HCT116 (cell line): ENCODE results near the gene TNFSF8. TPM values are rescaled to one million over a fixed set of nuclear protein-coding genes. Genes with fewer than 3 reads are reported as not detected.

Experiments used
- ATAC-seq: fragments of 200-7000 bp; cut with Tn5 transposase; 2 replicates; pipeline ENCODE4 v1.9.1; 2020; ENCODE audit warnings: mild to moderate bottlenecking, moderate library complexity
- BruUV-seq: library from RNA; stranded (reverse); fragments of 400-500 nt; replicated peaks from 2 replicates; lab custom pipeline; 2021; lab: Mats Ljungman, UMichigan
- CTCF ChIA-PET: fragments of 300-600 bp; sonication (Branson Sonifier 250); formaldehyde crosslinking; loops from one replicate; lab custom pipeline; 2021; ENCODE audit warnings: antibody characterized with exemption; lab: Charles Lee
- POLR2A ChIA-PET: fragments of 300-600, 350-600 bp; sonication (Branson Sonifier 250); formaldehyde crosslinking; loops from one replicate; lab custom pipeline; 2021; ENCODE audit warnings: antibody characterized with exemption; lab: Charles Lee
- RAD21 ChIA-PET, 2 experiments: fragments of 300-600 bp; sonication (Branson Sonifier 250); formaldehyde crosslinking; loops; one replicate each; lab custom pipeline; 2023; ENCODE audit warnings: low total read pairs in 2 of 2; ENCODE audit not compliant: uncharacterized antibody in 2 of 2, unreplicated experiment in 2 of 2, low non-redundant PET in 1 of 2; lab: Charles Lee
- DNase-seq: peaks from one replicate; pipeline ENCODE4 v3.0.0-alpha.2; 2010; ENCODE audit warnings: low read depth, low spot score
- H2AFZ ChIP-seq: fragments of 200-600 bp; shearing (Covaris generic), sonication (generic); 2 replicates; pipeline ENCODE4 v1.6.1; 2017; ENCODE audit warnings: low read depth, mixed run types, mixed read lengths, antibody characterized with exemption, low read length; ENCODE audit not compliant: poor library complexity, severe bottlenecking
- H3K27ac ChIP-seq: 2 replicates; pipeline ENCODE4 v1.5.1; 2012; ENCODE audit warnings: low read depth, low read length
- H3K27me3 ChIP-seq: fragments of 200-600 bp; sonication (generic); 2 replicates; pipeline ENCODE4 v1.6.1; 2016; ENCODE audit warnings: mixed run types, low read length, mixed read lengths; ENCODE audit not compliant: insufficient read depth
- H3K36me3 ChIP-seq, 2 experiments: fragments of 200-500 bp in 1 of 2; fragments of 200-600 bp in 1 of 2; sonication (Bioruptor generic) in 1 of 2; sonication (generic) in 1 of 2; 2 replicates each; pipeline versions ENCODE4 v1.5.1 to v1.6.1; 2014 to 2016; ENCODE audit warnings: low read length in 2 of 2, inconsistent platforms in 1 of 2, mixed read lengths in 1 of 2, mixed run types in 1 of 2; ENCODE audit not compliant: insufficient read depth in 2 of 2, control insufficient read depth in 1 of 2
- H3K4me1 ChIP-seq, 2 experiments: fragments of 200-600 bp in 1 of 2; sonication (generic) in 1 of 2; 2 replicates each; pipeline versions ENCODE4 v1.5.1 to v1.6.1; 2012 to 2017; ENCODE audit warnings: low read length in 2 of 2, inconsistent platforms in 1 of 2, mild to moderate bottlenecking in 1 of 2, mixed read lengths in 1 of 2, mixed run types in 1 of 2, moderate library complexity in 1 of 2; ENCODE audit not compliant: insufficient read depth in 2 of 2, control insufficient read depth in 1 of 2
- H3K4me2 ChIP-seq: fragments of 200-600 bp; sonication (generic); 2 replicates; pipeline ENCODE4 v1.6.1; 2017; ENCODE audit warnings: mixed run types, low read length, mixed read lengths
- H3K4me3 ChIP-seq, 2 experiments: fragments of 200-600 bp in 1 of 2; sonication (generic) in 1 of 2; replicated peaks in 1 of 2; 2 replicates each; pipeline ENCODE4 v1.5.1; 2011 to 2016; ENCODE audit warnings: low read length in 2 of 2, control low read depth in 1 of 2, low read depth in 1 of 2, mild to moderate bottlenecking in 1 of 2, mixed read lengths in 1 of 2, mixed run types in 1 of 2
- H3K79me2 ChIP-seq: fragments of 200-600 bp; sonication (generic); 2 replicates; pipeline ENCODE4 v1.6.1; 2017; ENCODE audit warnings: mild to moderate bottlenecking, mixed run types, low read length, moderate library complexity, mixed read lengths; ENCODE audit not compliant: insufficient read depth
- H3K9ac ChIP-seq: fragments of 200-600 bp; sonication (generic); 2 replicates; pipeline ENCODE4 v1.6.1; 2016; ENCODE audit warnings: low read length, mixed read lengths
- H3K9me2 ChIP-seq: fragments of 200-600 bp; sonication (generic), shearing (Covaris generic); 2 replicates; pipeline ENCODE4 v1.6.1; 2017; ENCODE audit warnings: mixed run types, mild to moderate bottlenecking, moderate library complexity; ENCODE audit not compliant: insufficient read depth
- H3K9me3 ChIP-seq, 2 experiments: fragments of 200-500 bp in 1 of 2; fragments of 200-600 bp in 1 of 2; sonication (Bioruptor generic) in 1 of 2; sonication (generic) in 1 of 2; 2 replicates each; pipeline ENCODE4 v1.6.1; 2014 to 2017; ENCODE audit warnings: low read length in 2 of 2, mixed read lengths in 2 of 2, inconsistent platforms in 1 of 2, low read depth in 1 of 2, mild to moderate bottlenecking in 1 of 2, mixed run types in 1 of 2, moderate library complexity in 1 of 2; ENCODE audit not compliant: control insufficient read depth in 1 of 2, insufficient read depth in 1 of 2
- H4K20me1 ChIP-seq: fragments of 200-600 bp; sonication (generic), shearing (Covaris generic); 2 replicates; pipeline ENCODE4 v1.6.1; 2017; ENCODE audit warnings: mixed run types, mild to moderate bottlenecking, moderate library complexity; ENCODE audit not compliant: insufficient read depth
- CBX3 ChIP-seq: IDR thresholded peaks from 2 replicates; pipeline ENCODE4 v1.6.1; 2012; ENCODE audit warnings: low read depth
- CEBPB ChIP-seq: IDR thresholded peaks from 2 replicates; pipeline ENCODE4 v1.6.1; 2012; ENCODE audit warnings: low read depth
- ELF1 ChIP-seq: IDR thresholded peaks from 2 replicates; pipeline ENCODE4 v1.6.1; 2012; ENCODE audit warnings: low read depth, borderline replicate concordance
- EZH2phosphoT487 ChIP-seq: fragments of 200-600 bp; IDR thresholded peaks from 2 replicates; pipeline ENCODE4 v1.6.1; 2018; ENCODE audit warnings: antibody characterized with exemption, borderline replicate concordance
- FOSL1 ChIP-seq: IDR thresholded peaks from 2 replicates; pipeline ENCODE4 v1.6.1; 2012; ENCODE audit warnings: low read depth
- POLR2A ChIP-seq: IDR thresholded peaks from 2 replicates; pipeline ENCODE4 v1.7.0; 2011; ENCODE audit warnings: borderline replicate concordance; ENCODE audit not compliant: insufficient read depth, insufficient read length; ENCODE audit errors: extremely low read depth
- RAD21 ChIP-seq: IDR thresholded peaks from 2 replicates; pipeline ENCODE4 v1.6.1; 2012; ENCODE audit warnings: low read depth, mild to moderate bottlenecking
- SP1 ChIP-seq: IDR thresholded peaks from 2 replicates; pipeline ENCODE4 v1.6.1; 2012; ENCODE audit warnings: low read depth
- YY1 ChIP-seq: IDR thresholded peaks from 2 replicates; pipeline ENCODE4 v1.6.1; 2011; ENCODE audit warnings: low read length, low read depth, moderate library complexity, mild to moderate bottlenecking; ENCODE audit not compliant: insufficient replicate concordance; ENCODE audit errors: extremely low read depth
- intact Hi-C: fragments of 100-400 bp; cut with micrococcal nuclease; formaldehyde crosslinking; loops from 2 replicates; pipeline ENCODE4 v1.10.0; 2022
- total RNA-seq: library from RNA; stranded (reverse); gene quantifications from one replicate; pipeline ENCODE4 v1.2.1, GENCODE V29; 2021; ENCODE audit not compliant: unreplicated experiment
- TF ChIP-seq, protein P1 (sequence below): IDR thresholded peaks from 2 replicates; pipeline ENCODE4 v1.6.1; 2012
- TF ChIP-seq, protein P2 (sequence below): IDR thresholded peaks from 2 replicates; pipeline ENCODE4 v1.6.1; 2012; ENCODE audit warnings: low read depth

TNFSF8 gene
- total RNA-seq, 1 experiment from 2014 or later, result not detected

DNA sequence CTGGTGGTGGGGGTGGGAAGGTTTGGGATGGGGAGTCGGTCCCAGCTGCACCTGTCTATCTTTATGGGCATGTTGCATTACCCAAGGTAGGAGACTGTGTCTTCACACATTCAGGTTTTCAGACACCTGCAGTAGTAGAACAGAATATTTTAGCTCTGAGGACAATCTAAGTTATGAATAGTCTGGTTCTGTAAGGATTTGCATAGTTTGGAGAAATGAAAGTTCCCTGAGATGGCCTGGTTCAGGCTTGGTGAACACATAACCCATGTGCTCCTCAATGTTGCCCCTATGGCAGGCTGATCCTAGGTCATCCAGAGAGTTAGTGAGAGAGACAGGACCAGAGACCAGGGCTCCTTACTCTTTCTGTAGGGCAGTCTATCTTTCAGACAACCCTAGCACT is 20.7 kb downstream of the TNFSF8 start:
- H3K9me3 ChIP-seq, result no peaks in the 10 kb centered on the region
- ChIA-PET RAD21 (interaction anchor here in 1 of 2 experiments (1.4 kb wide), 1 partner anchor 229 kb away, joined by 6 read pairs; no protein-coding TSS in a partner anchor), CTCF (interaction anchor here (1.4 to 10.7 kb wide), 3 partner anchors 105 to 229 kb away, joined by 5 to 132 read pairs (median 5); partner anchors contain the start of gene TEX48), POLR2A (no interaction called here)
- peaks cover 17% of the 10 kb centered on the region; the same call in 1 of the 2 replicates for H3K27me3 ChIP-seq
- no peak overlapping the region for H3K4me3 ChIP-seq
- no peak overlapping the region for H3K27ac ChIP-seq
- no peak for ATAC-seq
- no peaks in the 10 kb centered on the region for H4K20me1 ChIP-seq
- H3K9me2 ChIP-seq, result no peaks in the 10 kb centered on the region
- no peak for DNase-seq
- intact Hi-C loops, result loop anchor here (2.0 to 10.0 kb wide), 3 partner anchors 475 to 615 kb away; no protein-coding TSS in a partner anchor
- no TSS peak for BruUV-seq
- TF ChIP-seq SP1, result no peak
- no peak for TF ChIP-seq CEBPB
- no peak for TF ChIP-seq ELF1
- TF ChIP-seq, all 23 proteins: peak for 0
- H3K9ac ChIP-seq, result no peak overlapping the region
- no peaks in the 10 kb centered on the region for H3K79me2 ChIP-seq
- H3K4me2 ChIP-seq, result no peak overlapping the region
- H2AFZ ChIP-seq, result no peak overlapping the region
- no peaks in the 10 kb centered on the region for H3K36me3 ChIP-seq
- peaks cover 13 to 20% of the 10 kb centered on the region in 2 experiments for H3K4me1 ChIP-seq

DNA sequence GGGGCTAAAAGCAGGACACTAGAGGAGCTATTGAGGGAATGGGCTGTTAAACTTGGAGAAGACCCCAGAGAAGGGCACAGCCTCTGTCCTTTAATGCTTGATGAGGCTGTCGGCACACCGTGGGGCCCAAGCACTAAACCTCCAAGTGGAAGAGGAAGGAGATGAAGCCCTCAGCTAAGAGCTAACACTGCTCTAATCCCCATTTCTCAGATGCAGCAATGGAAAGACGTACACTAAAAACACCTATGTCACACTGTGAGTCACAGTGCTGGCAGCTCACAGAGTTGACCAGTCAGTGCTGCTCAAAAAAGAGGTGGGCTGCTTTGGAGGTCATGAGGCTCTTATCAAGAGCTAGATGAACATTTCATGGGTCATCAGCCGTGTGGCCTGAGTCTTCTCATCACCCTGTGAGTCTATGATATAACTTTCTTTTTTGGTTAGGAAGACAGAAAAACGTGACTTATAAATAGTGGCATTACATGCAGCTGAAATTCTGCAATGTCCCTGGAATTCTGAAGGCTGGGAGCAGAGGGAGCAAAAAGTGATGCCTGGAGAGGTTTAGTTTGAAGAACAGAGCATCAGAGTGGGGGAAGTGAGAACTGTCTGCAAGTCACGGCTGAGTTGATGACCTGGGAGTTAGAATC is 21.5 kb downstream of the TNFSF8 start:
- peaks cover 13 to 20% of the 10 kb centered on the region in 2 experiments for H3K4me1 ChIP-seq
- no peaks in the 10 kb centered on the region for H3K9me3 ChIP-seq
- ChIA-PET CTCF (interaction anchor here (1.4 to 10.7 kb wide), 3 partner anchors 105 to 229 kb away, joined by 5 to 132 read pairs (median 49); partner anchors contain the start of gene TEX48), POLR2A (no interaction called here), RAD21 (interaction anchor here in 1 of 2 experiments (0.7 kb wide), 1 partner anchor 258 kb away, joined by 3 read pairs; no protein-coding TSS in a partner anchor)
- no peak overlapping the region for H3K9ac ChIP-seq
- H3K79me2 ChIP-seq, result no peaks in the 10 kb centered on the region
- DNase-seq (no peak), ATAC-seq (no peak)
- intact Hi-C loops, result no loop called here
- H3K9me2 ChIP-seq, result no peaks in the 10 kb centered on the region
- TF ChIP-seq SP1 (no peak), POLR2A (no peak), FOSL1 (no peak), EZH2phosphoT487 (no peak), YY1 (no peak), RAD21 (no peak), CBX3 (no peak)
- TF ChIP-seq, protein P1, sequence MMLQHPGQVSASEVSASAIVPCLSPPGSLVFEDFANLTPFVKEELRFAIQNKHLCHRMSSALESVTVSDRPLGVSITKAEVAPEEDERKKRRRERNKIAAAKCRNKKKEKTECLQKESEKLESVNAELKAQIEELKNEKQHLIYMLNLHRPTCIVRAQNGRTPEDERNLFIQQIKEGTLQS, result no peak
- TF ChIP-seq, protein P2, sequence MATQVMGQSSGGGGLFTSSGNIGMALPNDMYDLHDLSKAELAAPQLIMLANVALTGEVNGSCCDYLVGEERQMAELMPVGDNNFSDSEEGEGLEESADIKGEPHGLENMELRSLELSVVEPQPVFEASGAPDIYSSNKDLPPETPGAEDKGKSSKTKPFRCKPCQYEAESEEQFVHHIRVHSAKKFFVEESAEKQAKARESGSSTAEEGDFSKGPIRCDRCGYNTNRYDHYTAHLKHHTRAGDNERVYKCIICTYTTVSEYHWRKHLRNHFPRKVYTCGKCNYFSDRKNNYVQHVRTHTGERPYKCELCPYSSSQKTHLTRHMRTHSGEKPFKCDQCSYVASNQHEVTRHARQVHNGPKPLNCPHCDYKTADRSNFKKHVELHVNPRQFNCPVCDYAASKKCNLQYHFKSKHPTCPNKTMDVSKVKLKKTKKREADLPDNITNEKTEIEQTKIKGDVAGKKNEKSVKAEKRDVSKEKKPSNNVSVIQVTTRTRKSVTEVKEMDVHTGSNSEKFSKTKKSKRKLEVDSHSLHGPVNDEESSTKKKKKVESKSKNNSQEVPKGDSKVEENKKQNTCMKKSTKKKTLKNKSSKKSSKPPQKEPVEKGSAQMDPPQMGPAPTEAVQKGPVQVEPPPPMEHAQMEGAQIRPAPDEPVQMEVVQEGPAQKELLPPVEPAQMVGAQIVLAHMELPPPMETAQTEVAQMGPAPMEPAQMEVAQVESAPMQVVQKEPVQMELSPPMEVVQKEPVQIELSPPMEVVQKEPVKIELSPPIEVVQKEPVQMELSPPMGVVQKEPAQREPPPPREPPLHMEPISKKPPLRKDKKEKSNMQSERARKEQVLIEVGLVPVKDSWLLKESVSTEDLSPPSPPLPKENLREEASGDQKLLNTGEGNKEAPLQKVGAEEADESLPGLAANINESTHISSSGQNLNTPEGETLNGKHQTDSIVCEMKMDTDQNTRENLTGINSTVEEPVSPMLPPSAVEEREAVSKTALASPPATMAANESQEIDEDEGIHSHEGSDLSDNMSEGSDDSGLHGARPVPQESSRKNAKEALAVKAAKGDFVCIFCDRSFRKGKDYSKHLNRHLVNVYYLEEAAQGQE, result no peak
- no peak overlapping the region for H3K27ac ChIP-seq
- no peak overlapping the region for H3K4me2 ChIP-seq
- peaks cover 15% of the 10 kb centered on the region; the same call in 1 of the 2 replicates for H3K27me3 ChIP-seq
- no peak overlapping the region for H3K4me3 ChIP-seq
- no TSS peak for BruUV-seq
- no peak overlapping the region for H2AFZ ChIP-seq
- no peaks in the 10 kb centered on the region for H3K36me3 ChIP-seq
- no peaks in the 10 kb centered on the region for H4K20me1 ChIP-seq
